Measurements from ENCODE around the gene SRP72.

The SRP72 gene

GRCh38 chr4:56496241-56496640 is 28.8 kb downstream of the SRP72 start:
- H3K9me3 ChIP-seq (ENCODE audit: insufficient read depth, low read length): no peaks in the 10 kb centered on the region
- no peaks in the 10 kb centered on the region for H3K79me2 ChIP-seq (ENCODE audit: low read length)
- H3K4me1 ChIP-seq (ENCODE audit: low read length): no peaks in the 10 kb centered on the region
- no peaks in the 10 kb centered on the region for H3K27me3 ChIP-seq (ENCODE audit: low read depth, low read length)
- H2AFZ ChIP-seq (ENCODE audit: low read depth, low read length): no peak overlapping the region
- H3K4me2 ChIP-seq (ENCODE audit: low read length): no peak overlapping the region
- H3K4me3 ChIP-seq (ENCODE audit: low read length): no peak overlapping the region
- no peaks in the 10 kb centered on the region for H4K20me1 ChIP-seq (ENCODE audit: insufficient read depth, low read length)
- H3K36me3 ChIP-seq (replicated peaks; ENCODE audit: low read depth, low read length): peaks cover 37% of the 10 kb centered on the region
- no peak overlapping the region for H3K9ac ChIP-seq (ENCODE audit: low read length)
- H3K27ac ChIP-seq (ENCODE audit: low read length): no peak overlapping the region
- TF ChIP-seq CTCF (IDR thresholded peaks at IDR 0.05; ENCODE audit: low read depth, low read length) (no peak), EZH2phosphoT487 (IDR thresholded peaks at IDR 0.05; ENCODE audit: low read depth) (no peak)

- no peaks in the 10 kb centered on the region for H3K79me2 ChIP-seq (ENCODE audit: low read length)
- no peaks in the 10 kb centered on the region for H3K4me1 ChIP-seq (ENCODE audit: low read length)
- H3K9me3 ChIP-seq (ENCODE audit: insufficient read depth, low read length): no peaks in the 10 kb centered on the region
- TF ChIP-seq CTCF (IDR thresholded peaks at IDR 0.05; ENCODE audit: low read depth, low read length) (no peak), EZH2phosphoT487 (IDR thresholded peaks at IDR 0.05; ENCODE audit: low read depth) (no peak)
- H3K4me2 ChIP-seq (ENCODE audit: low read length): no peak within 1 kb of the TSS
- no peaks in the 10 kb centered on the region for H4K20me1 ChIP-seq (ENCODE audit: insufficient read depth, low read length)
- H3K9ac ChIP-seq (ENCODE audit: low read length): no peak within 1 kb of the TSS
- no peak within 1 kb of the TSS for H2AFZ ChIP-seq (ENCODE audit: low read depth, low read length)
- H3K27ac ChIP-seq (ENCODE audit: low read length): no peak within 1 kb of the TSS
- no peaks in the 10 kb centered on the region for H3K27me3 ChIP-seq (ENCODE audit: low read depth, low read length)
- peaks cover 18% of the 10 kb centered on the region for H3K36me3 ChIP-seq (replicated peaks; ENCODE audit: low read depth, low read length)
- H3K4me3 ChIP-seq (ENCODE audit: low read length): no peak within 1 kb of the TSS
Measured at GRCh38 chr4:56505269-56506130, 38.1 kb downstream of the SRP72 start, which contains the start of gene ARL9. Gene ARL9, plus strand, starts transcription at chr4:56505791. Its CDS starts 72 bp downstream, at chr4:56505863.

DNA sequence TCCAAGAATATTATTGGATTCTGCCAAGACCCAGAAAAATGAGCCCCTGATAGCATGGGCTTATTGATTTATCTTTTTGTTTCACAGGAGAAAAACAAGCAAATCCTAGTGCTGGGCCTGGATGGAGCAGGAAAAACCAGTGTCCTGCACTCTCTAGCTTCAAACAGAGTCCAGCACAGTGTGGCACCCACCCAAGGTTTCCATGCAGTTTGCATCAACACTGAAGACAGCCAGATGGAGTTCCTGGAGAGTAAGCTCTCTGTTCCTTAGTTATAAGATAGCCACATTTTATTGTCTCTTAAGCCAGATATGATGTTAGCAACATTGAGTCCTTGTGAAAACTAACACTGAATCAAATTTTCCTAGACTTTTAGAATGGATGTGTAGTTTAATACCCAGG is 43.7 kb downstream of the SRP72 start:
- no peaks in the 10 kb centered on the region for H3K36me3 ChIP-seq (replicated peaks; ENCODE audit: low read depth, low read length)
- H3K79me2 ChIP-seq (ENCODE audit: low read length): no peaks in the 10 kb centered on the region
- H3K4me2 ChIP-seq (ENCODE audit: low read length): no peak overlapping the region
- no peaks in the 10 kb centered on the region for H3K9me3 ChIP-seq (ENCODE audit: insufficient read depth, low read length)
- no peak overlapping the region for H2AFZ ChIP-seq (ENCODE audit: low read depth, low read length)
- H3K4me1 ChIP-seq (ENCODE audit: low read length): no peaks in the 10 kb centered on the region
- no peak overlapping the region for H3K9ac ChIP-seq (ENCODE audit: low read length)
- H3K27ac ChIP-seq (ENCODE audit: low read length): no peak overlapping the region
- no peaks in the 10 kb centered on the region for H4K20me1 ChIP-seq (ENCODE audit: insufficient read depth, low read length)
- TF ChIP-seq CTCF (IDR thresholded peaks at IDR 0.05; ENCODE audit: low read depth, low read length): no peak
- no peak for TF ChIP-seq EZH2phosphoT487 (IDR thresholded peaks at IDR 0.05; ENCODE audit: low read depth)
- H3K27me3 ChIP-seq (ENCODE audit: low read depth, low read length): no peaks in the 10 kb centered on the region
- no peak overlapping the region for H3K4me3 ChIP-seq (ENCODE audit: low read length)

GRCh38 chr4:56512166-56512565 is 44.7 kb downstream of the SRP72 start:
- Histone ChIP-seq H3K4me3 (ENCODE audit: low read length) (no peak overlapping the region), H4K20me1 (ENCODE audit: insufficient read depth, low read length) (no peaks in the 10 kb centered on the region)

More at GRCh38 chr4:56512166-56512565, 44.7 kb downstream of the SRP72 start:
- TF ChIP-seq EZH2phosphoT487 (IDR thresholded peaks at IDR 0.05; ENCODE audit: low read depth) (no peak), CTCF (IDR thresholded peaks at IDR 0.05; ENCODE audit: low read depth, low read length) (no peak)
- no peaks in the 10 kb centered on the region for H3K9me3 ChIP-seq (ENCODE audit: insufficient read depth, low read length)
- no peak overlapping the region for H3K27ac ChIP-seq (ENCODE audit: low read length)
- H2AFZ ChIP-seq (ENCODE audit: low read depth, low read length): no peak overlapping the region
- H3K79me2 ChIP-seq (ENCODE audit: low read length): no peaks in the 10 kb centered on the region
- no peaks in the 10 kb centered on the region for H3K27me3 ChIP-seq (ENCODE audit: low read depth, low read length)
- H3K4me2 ChIP-seq (ENCODE audit: low read length): no peak overlapping the region
- no peaks in the 10 kb centered on the region for H3K4me1 ChIP-seq (ENCODE audit: low read length)
- no peaks in the 10 kb centered on the region for H3K36me3 ChIP-seq (replicated peaks; ENCODE audit: low read depth, low read length)
- no peak overlapping the region for H3K9ac ChIP-seq (ENCODE audit: low read length)
